Lung (tissue), 12 donors: ENCODE data around the gene UROS. TPM values are rescaled to one million over a fixed set of nuclear protein-coding genes. Genes with fewer than 3 reads are reported as not detected.

Experiments used
- ATAC-seq: fragments of 200-7000 bp; cut with Tn5 transposase; one replicate; pipeline ENCODE4 v1.9.1; 2020; ENCODE audit warnings: moderate number of reproducible peaks; ENCODE audit not compliant: insufficient read depth, low FRiP score
- DNase-seq, 3 donors: peaks; one replicate each; pipeline ENCODE4 v3.0.0-alpha.2; 2013 to 2017
- H3K27ac ChIP-seq, 2 donors: one replicate each; pipeline ENCODE4 v1.5.1; 2013; ENCODE audit warnings: mild to moderate bottlenecking in 2 of 2, moderate library complexity in 2 of 2, control low read depth in 1 of 2, inconsistent platforms in 1 of 2, low read depth in 1 of 2, low read length in 1 of 2
- H3K27me3 ChIP-seq, 3 donors: one replicate each; pipeline ENCODE4 v1.5.1; 2013; ENCODE audit warnings: low read length in 2 of 3; ENCODE audit not compliant: control insufficient read depth in 3 of 3, insufficient read depth in 3 of 3
- H3K36me3 ChIP-seq, 4 donors: one replicate each; pipeline ENCODE4 v1.5.1; 2013; ENCODE audit warnings: low read length in 4 of 4, mild to moderate bottlenecking in 1 of 4, moderate library complexity in 1 of 4; ENCODE audit not compliant: control insufficient read depth in 4 of 4, insufficient read depth in 4 of 4
- H3K4me1 ChIP-seq, 5 donors: one replicate each; pipeline ENCODE4 v1.5.1; 2013; ENCODE audit warnings: low read length in 5 of 5, mild to moderate bottlenecking in 2 of 5, moderate library complexity in 1 of 5; ENCODE audit not compliant: control insufficient read depth in 5 of 5, insufficient read depth in 5 of 5
- H3K4me3 ChIP-seq: one replicate; pipeline ENCODE4 v1.5.1; 2013; ENCODE audit warnings: mild to moderate bottlenecking, control low read depth, moderate library complexity
- H3K9ac ChIP-seq, 2 donors: one replicate each; pipeline ENCODE4 v1.5.1; 2013; ENCODE audit warnings: low read length in 2 of 2, control low read depth in 1 of 2; ENCODE audit not compliant: insufficient read depth in 1 of 2
- H3K9me3 ChIP-seq, 4 donors: one replicate each; pipeline ENCODE4 v1.5.1; 2013; ENCODE audit warnings: low read length in 3 of 4, mild to moderate bottlenecking in 1 of 4, moderate library complexity in 1 of 4; ENCODE audit not compliant: control insufficient read depth in 4 of 4, insufficient read depth in 3 of 4
- WGBS, 2 donors: extraction: QIAGEN DNeasy Blood & Tissue Kit; methylation state at CpG; one replicate each; pipeline ENCODE4 v1.1.7; 2013; 5-methylcytosine and 5-hydroxymethylcytosine counted together
- polyA plus RNA-seq, 2 donors: library from polyadenylated mRNA; stranded (reverse); fragments of 200-250 nt; gene quantifications; one replicate each; pipeline ENCODE4 v1.2.1, GENCODE V29; 2013
- total RNA-seq, 2 donors: library from RNA; depleted of rRNA in 1 of 2; stranded (reverse); fragments of >200 nt in 1 of 2; gene quantifications; one replicate each; pipeline ENCODE4 v1.2.1, GENCODE V29; 2014 to 2021
- TF ChIP-seq, protein P1 (sequence below): IDR thresholded peaks from 2 replicates; pipeline ENCODE4 v1.5.1; 2012; ENCODE audit warnings: mild to moderate bottlenecking; ENCODE audit errors: control extremely low read depth, extremely low read depth
- donor health status: control.
- donor health status: control.
- donor health status: Bipolar disorder and iron deficiency.
- donor health status: healthy.
- donor health status: DM: yes; HTN: yes; CAD: no.

UROS gene
- total and polyA plus RNA-seq, 4 donors, result 29.8 to 45.5 (median 38.6) TPM

DNA sequence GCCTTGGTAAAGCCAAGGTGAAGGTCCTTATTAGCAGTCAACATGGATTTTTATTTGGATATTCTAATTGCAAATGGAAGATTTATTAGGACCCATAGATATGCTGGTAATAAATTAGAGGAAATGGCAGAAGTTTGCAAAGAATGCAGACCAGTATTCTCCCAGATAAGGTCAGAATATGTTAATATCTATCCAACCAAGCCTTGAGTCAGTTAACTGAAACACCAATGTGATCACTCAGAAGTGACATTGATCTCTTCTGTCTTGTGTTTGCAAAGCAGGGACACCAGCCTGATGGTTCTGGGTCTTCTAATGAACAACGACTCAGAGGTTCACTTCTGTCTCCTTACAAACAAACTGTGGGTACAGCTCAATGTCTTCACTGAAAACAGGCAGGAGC is 21.5 kb downstream of the UROS start:
- Histone ChIP-seq H3K27me3 (no peaks in the 10 kb centered on the region), H3K36me3 (peaks cover 14 to 31% (median 18%) of the 10 kb centered on the region in 4 donors), H3K9ac (no peak overlapping the region), H3K4me1 (no peaks in the 10 kb centered on the region), H3K4me3 (no peak overlapping the region), H3K9me3 (peaks cover 0 to 2% (median 0%) of the 10 kb centered on the region in 4 donors), H3K27ac (no peak overlapping the region)
- 92 to 97% methylated on average over 1 of the region's 1 CpG for WGBS, 2 donors
- DNase-seq, result no peak
- no peak for ATAC-seq
- TF ChIP-seq, protein P1, sequence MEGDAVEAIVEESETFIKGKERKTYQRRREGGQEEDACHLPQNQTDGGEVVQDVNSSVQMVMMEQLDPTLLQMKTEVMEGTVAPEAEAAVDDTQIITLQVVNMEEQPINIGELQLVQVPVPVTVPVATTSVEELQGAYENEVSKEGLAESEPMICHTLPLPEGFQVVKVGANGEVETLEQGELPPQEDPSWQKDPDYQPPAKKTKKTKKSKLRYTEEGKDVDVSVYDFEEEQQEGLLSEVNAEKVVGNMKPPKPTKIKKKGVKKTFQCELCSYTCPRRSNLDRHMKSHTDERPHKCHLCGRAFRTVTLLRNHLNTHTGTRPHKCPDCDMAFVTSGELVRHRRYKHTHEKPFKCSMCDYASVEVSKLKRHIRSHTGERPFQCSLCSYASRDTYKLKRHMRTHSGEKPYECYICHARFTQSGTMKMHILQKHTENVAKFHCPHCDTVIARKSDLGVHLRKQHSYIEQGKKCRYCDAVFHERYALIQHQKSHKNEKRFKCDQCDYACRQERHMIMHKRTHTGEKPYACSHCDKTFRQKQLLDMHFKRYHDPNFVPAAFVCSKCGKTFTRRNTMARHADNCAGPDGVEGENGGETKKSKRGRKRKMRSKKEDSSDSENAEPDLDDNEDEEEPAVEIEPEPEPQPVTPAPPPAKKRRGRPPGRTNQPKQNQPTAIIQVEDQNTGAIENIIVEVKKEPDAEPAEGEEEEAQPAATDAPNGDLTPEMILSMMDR, result no peak

DNA sequence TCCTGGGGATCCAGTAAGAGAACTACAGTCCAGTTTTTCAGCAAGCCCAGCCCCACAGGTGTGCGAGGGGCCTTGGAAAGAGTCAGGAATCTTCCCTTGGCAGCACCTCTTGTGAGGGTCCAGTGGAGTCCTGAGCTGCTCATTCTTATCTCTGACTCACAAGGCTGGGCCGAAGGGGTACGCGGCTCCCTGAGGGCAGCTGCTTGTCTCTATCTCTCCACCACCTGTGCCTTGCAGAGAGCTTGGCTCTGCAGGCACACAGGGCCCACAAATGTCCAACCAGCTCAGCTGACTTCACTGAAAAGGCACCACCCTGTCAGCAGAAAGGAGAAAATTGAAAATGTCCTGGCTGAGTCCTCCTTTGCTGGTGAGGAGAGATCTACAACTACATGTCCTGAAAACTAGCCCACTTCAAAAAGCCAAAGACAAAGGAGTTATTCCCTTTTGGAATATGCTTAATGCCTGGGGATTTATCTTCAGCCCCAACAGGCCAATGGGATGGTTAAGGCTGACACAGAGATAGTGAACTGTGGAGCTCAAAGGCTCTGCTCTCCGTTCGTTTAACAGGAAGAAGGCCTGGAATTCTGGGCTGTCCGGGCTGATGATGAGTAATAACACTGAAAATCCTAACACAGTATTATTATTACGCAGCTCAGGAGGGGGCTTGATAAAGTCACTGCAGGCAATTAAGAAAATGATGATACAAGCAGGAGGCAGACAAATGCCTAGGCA is 23.4 kb downstream of the UROS start:
- H3K4me3 ChIP-seq, result no peak overlapping the region
- peaks cover 0 to 2% (median 0%) of the 10 kb centered on the region in 4 donors for H3K9me3 ChIP-seq
- H3K4me1 ChIP-seq, result no peaks in the 10 kb centered on the region
- ATAC-seq (no peak), DNase-seq (no peak)
- TF ChIP-seq, protein P1, result no peak
- H3K36me3 ChIP-seq, result peaks cover 4 to 27% (median 10%) of the 10 kb centered on the region in 4 donors
- no peak overlapping the region for H3K9ac ChIP-seq
- WGBS, 2 donors, result 93 to 97% methylated on average over 8 of the region's 8 CpGs
- H3K27ac ChIP-seq, result no peak overlapping the region
- H3K27me3 ChIP-seq, result no peaks in the 10 kb centered on the region

DNA sequence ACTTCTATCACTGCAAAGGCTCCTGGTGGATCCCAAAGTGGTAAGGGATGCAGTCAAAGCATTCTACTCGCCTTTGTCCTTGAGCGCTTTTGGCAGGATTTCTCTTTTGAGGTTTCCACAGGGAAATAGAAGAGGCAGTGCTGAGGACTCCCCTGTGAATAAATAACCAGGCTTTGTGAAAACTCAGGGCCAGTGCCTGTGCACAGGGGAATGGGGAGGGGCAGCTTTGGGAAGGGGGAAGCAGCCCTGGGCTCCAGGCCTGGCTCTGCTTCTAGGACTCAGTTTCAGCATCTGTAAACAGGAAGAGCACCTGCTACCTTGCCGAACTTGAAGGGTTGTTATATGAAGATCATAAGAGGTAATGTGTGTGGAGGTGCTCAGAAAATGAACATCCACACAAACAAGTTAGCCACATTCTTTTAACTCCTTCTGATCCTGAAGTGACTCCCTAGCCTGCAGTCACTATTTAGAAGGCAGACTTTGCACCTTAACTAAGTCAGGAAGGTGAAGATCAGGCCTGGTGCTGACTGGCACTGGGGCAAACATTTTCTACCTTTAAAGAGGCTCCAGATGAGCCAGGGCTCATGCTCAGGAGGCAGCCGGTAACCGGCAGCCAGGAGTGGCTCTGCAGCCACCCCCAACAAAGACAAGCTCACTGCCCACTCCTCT is 24.9 kb downstream of the UROS start:
- no peaks in the 10 kb centered on the region for H3K27me3 ChIP-seq
- no peak overlapping the region for H3K27ac ChIP-seq
- WGBS, 2 donors, result 54 to 59% methylated on average over 5 of the region's 5 CpGs
- TF ChIP-seq, protein P1, result no peak
- DNase-seq, result peak; percentile 17 to 58 (median 32)
- H3K36me3 ChIP-seq, result peaks cover 7 to 33% (median 14%) of the 10 kb centered on the region in 4 donors
- no peak for ATAC-seq
- no peaks in the 10 kb centered on the region for H3K4me1 ChIP-seq
- H3K9ac ChIP-seq, result no peak overlapping the region
- H3K9me3 ChIP-seq, result peaks cover 0 to 2% (median 0%) of the 10 kb centered on the region in 4 donors
- no peak overlapping the region for H3K4me3 ChIP-seq
